Stimulated activated CD4-positive, alpha-beta T cell treated with anti-CD3 and anti-CD28 coated beads, Interleukin-2, amount 100 ng/mL, for 48 hours (primary cell): Measurements from ENCODE around the gene C1QTNF2.
"Not testable (repeated sequence)": the region's sequence is repeated elsewhere in the genome, so short reads cannot be mapped to it uniquely, and the experiment has no call there.

Source experiments
- DNase-seq, 2 donors: peaks; one replicate each; pipeline ENCODE4 v3.0.0-alpha.2; 2020

Gene C1QTNF2

GRCh38 chr5:160340513-160340912 is 29.9 kb downstream of the C1QTNF2 start:
- DNase-seq, result not testable (repeated sequence)

DNA sequence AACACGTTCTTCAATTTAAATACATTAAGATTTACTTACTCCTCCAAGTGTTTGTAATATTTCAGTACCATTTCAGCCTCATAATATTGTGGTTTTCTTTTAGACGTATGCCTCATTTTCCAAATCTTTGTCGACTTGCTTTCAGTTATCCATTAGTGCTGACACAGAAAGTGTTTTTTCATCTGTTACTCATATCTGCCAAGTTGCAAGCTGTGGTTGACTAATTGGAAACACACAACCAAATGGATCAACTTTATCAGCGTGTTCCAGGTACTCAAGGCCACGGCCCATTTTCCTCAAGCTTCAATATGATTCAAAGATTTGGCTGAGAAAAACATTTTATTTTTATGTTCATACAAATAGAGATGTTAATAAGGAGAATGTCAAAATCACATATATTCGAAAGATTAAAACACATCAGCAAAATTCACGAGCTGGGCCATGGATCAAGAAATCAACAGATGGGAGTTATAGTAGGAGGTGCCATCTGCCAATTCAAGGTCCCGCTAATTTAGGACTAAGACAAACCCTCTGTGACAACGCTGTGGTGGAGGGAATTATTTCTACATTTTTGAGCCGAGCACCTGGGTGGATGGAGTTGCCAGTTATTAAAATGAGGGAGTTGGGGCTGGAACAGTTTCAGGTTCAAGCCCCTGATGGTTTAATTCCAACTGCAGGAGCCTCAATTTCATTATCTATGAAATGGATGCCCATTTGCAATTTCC is 30.9 kb downstream of the C1QTNF2 start:
- no peak for DNase-seq

- not testable (repeated sequence) for DNase-seq
These were observed 35.7 kb downstream of the C1QTNF2 start for GRCh38 chr5:160334716-160335115.

- DNase-seq, result no peak
These were observed 36.7 kb downstream of the C1QTNF2 start for GRCh38 chr5:160333721-160334120.

GRCh38 chr5:160330212-160330611 is 40.2 kb downstream of the C1QTNF2 start:
- no peak for DNase-seq

GRCh38 chr5:160327818-160328217 is 42.6 kb downstream of the C1QTNF2 start:
- DNase-seq, result no peak

- no peak for DNase-seq
These were observed 43.4 kb downstream of the C1QTNF2 start for GRCh38 chr5:160326981-160327380.

DNA sequence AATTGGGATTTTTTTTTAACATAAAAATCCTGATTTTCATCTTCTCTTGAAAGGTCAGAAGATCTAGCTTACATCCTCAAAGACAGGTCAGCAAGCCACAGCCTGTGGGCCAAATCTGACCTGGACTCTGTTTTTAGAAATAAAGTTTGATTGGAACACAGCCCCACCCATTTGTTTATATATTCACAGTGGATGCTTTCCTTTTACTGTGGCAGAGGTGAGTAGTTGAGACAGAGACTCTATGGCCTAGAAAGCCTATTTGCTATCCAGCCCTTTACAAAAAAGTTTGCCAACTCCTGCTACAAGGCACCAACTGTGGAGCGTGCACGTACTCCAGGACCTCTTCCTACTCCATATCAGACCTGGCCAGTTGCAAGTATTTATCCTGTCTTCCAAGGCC is 44.7 kb downstream of the C1QTNF2 start:
- no peak for DNase-seq

DNA sequence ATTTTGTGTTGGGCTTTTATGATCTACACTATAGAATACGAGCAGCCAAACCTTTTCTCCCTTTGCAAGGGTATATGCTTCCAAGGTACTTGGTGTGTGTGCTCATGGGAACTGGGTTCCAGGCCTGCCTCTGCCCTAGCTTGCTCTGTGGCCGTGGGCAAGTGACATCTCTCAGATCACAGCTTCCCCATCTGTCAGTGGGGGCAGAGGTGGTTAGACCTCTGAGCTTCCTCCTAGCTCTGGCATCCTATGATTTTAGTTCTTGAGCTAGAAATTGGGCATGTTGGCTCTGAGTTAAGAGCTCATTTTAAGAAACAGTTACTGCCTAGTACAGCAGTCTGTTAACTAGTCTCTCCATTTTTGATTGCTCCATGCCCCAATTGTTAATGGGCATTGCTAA is 45.5 kb downstream of the C1QTNF2 start:
- DNase-seq, result no peak

GRCh38 chr5:160318409-160318808 is 52.0 kb downstream of the C1QTNF2 start:
- DNase-seq, result no peak

DNA sequence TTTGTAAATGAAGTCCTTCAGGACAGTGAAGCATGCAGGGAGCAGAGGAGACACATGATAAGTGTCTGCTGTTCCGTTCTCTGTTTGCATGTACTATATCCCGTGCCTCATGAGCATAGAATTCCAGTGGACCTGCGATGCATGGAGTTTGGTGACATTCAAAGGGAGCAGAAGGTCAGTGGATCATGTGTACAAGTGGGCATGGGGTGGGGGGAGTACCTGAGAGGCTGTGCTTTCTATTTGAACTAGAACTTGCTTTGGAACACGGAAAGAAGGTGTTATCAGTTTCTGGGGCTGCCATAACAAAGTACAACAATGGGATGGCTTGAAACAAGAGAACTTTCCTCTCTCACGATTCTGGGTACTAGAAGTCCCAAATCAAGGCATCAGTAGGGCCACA is 53.0 kb downstream of the C1QTNF2 start:
- DNase-seq, result no peak

- no peak for DNase-seq
These were observed 54.5 kb downstream of the C1QTNF2 start for GRCh38 chr5:160315968-160316367.

DNA sequence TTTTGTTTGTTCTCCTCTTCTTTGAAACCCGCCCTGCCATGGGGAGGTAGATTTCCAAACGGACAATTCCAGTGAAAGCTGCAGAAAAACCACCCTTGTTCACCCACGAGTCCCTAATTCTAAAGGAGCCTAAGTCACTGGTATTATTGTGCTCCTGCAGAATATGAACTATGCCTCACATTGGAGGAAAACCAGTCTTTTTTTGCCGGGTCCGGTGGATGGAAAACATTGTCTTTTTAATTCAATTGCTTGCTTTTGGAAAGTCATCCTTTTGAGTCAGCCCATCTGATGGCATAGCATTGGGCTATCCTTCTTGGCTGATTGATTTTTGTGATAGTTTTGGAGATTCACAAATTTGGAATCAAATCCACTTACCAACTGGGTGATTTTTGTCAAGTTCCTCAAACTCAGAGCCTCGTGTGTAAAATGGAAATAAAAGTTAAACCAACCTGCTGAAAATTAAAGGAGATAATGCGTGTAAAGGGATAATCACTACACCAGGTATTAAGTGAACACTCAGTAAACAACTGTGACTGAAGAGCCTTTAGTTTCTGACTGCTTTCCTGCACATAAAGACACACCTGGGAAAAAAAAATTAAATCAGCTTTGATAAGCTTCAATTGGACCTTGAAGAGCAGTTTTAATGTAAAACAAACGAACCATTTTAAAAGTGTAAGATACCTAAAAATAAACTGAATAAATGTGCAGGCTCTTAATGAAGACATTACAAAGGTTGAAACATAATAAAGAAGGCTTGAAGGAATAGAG is 57.3 kb downstream of the C1QTNF2 start:
- no peak for DNase-seq

DNA sequence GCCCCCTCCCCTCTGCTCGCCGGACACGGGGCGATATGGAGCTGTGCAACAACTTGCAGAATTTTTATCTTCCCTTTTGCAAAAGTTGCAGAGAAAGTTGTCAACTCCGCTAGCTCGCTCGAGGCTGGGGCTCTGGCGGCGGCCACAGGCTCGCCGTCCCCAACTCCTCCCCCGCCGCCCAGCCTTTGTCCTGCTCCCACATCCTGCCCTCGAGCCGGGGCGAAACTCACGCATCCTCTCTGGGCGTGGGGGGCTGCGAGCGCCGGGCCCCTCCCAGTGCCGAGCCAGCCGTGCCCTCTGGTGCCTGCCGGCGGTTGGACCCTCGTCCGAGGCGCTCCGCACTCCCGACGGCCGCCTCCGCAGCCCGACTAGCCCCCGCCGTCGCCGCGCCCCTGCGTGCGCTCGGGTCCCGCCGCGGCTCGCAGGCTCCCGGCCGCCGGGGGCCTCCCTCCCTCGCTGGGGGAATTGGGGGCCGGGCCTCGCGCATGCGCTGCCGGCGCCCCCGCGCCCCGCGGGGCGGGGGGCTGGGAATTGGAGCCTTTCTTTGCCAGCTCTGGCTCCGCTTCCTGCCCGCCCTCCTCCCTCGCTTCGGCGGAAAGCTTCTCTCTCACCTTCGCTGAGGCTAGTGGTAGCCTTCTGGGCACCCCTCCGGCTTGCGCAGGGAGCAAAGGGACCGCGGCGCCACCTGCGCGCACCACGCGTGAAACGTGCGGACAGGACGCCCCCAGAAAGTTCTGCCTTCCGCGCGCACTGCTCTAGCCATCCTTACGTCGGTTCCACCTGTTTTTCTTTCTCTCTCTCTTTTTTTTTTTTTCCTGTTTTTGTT is 58.1 kb downstream of the C1QTNF2 start, which contains the start of gene CCNJL:
TSS of gene CCNJL (minus strand) at position 431 of the 826 bp plus-strand sequence. CDS start 641 bp downstream, outside the sequence.
- DNase-seq, result no peak

GRCh38 chr5:160311491-160312133 is 58.8 kb downstream of the C1QTNF2 start:
- no peak for DNase-seq

DNA sequence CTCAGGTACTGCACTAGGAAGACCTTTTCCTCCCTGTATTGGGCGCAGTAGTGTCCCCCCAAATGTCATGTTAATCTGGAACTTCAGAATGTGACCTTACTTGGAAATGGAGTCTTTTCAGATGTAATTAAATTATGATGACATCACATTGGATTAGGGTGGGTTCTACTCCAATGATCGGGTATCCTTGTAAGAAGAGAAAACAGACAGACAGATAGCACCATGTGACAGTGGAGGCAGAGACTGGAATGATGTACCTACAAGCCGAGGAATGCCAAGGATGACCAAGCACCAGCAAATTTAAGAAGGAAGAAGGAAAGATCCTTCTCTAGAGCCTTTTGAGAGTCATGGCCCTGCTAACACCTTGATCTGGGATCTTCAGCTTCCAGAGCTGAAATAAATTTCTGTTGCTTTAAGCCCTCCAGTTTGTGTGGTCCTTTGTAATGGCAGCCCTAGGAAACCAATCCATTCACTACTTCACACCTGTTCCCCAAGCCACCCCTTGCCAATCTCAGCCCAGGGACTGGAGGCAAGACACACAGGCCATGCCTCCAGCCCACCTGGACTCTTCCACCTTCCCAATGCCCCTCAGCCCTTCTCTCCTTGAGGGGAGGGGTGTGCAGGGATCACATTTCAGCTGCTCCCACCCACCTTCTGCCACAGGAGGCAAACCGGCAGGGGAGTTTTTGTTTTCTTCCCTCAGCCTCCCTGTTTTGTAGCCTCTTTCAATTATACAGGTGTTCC is 59.7 kb downstream of the C1QTNF2 start:
- DNase-seq, result no peak

DNA sequence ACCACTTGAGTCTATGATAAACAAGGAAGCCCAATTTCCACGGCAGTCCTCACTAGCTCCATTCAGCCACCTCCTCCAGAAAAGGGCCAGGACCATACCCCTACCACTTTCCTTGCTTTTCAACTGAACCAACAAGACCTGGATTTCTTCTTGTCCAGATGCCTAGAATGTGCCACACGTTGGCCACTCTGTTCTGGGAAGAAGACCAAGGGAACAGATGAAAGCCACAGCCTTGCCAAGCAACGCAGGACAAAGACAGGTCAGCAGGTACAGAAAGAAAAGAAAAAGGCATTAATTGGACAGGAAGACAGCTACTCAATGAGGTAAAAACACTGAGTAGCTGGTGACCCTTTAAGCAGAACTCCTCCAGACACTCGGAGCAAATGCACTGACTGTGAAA is 60.3 kb downstream of the C1QTNF2 start:
- no peak for DNase-seq

- DNase-seq, result no peak
These were observed 63.7 kb downstream of the C1QTNF2 start for GRCh38 chr5:160306696-160307095.

GRCh38 chr5:160305319-160305718 is 65.1 kb downstream of the C1QTNF2 start:
- no peak for DNase-seq

DNA sequence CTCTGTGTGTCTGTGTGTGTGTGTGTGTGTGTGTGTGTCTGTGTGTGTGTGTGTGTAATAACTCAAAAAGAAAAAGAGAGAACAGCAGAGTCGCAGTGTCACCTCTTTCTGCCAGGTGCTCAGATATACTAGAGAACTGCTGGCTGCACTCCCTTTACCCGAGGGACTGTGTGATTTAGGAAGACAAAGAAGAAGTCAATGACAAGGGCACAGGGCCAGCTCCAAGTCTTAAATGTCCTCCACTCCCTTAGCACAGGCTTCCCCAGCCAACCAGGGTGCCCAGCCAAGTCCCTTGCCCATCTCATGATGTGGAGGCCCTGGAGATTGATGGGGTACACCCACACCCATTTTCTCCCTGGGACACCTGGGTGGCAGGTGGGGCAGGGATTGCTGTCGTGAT is 66.7 kb downstream of the C1QTNF2 start:
- no peak for DNase-seq

DNA sequence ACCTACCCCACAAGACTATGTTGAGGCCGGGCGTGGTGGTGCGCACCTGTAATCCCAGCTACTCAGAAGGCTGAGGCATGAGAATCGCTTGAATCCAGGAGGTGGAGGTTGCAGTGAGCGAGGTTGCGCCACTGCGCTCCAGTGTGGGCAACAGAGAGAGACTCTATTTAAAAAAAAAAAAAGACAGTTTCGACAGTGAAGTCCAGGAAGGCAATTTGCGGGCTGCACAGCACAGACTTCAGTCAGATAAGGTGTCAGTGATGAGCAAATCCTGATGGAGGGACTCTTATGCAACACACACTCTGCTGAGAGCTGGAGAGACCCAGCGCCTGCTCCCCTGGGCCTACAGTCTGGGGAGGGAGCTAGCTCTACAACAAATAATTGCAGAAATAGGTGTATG is 72.2 kb downstream of the C1QTNF2 start:
- no peak for DNase-seq

GRCh38 chr5:160297776-160298175 is 72.7 kb downstream of the C1QTNF2 start:
- no peak for DNase-seq
